Nephron progenitor cell (in vitro differentiated cells): ENCODE results near the gene FYB2.

Experiments
- DNase-seq: peaks from one replicate; pipeline ENCODE4 v3.0.0; 2021
- H3K27ac Mint-ChIP-seq: 2 replicates; pipeline ENCODE4 v1.8.0; 2021; ENCODE audit warnings: mild to moderate bottlenecking, moderate library complexity, mixed read lengths
- H3K27me3 Mint-ChIP-seq: 2 replicates; pipeline ENCODE4 v1.8.0; 2021; ENCODE audit warnings: mild to moderate bottlenecking, low read depth, mixed read lengths; ENCODE audit not compliant: poor library complexity
- H3K36me3 Mint-ChIP-seq: 2 replicates; pipeline ENCODE4 v1.8.0; 2021; ENCODE audit warnings: low read depth, mixed read lengths
- H3K4me1 Mint-ChIP-seq: 2 replicates; pipeline ENCODE4 v1.8.0; 2021; ENCODE audit warnings: mixed read lengths
- H3K4me3 Mint-ChIP-seq: 2 replicates; pipeline ENCODE4 v1.8.0; 2021; ENCODE audit warnings: mild to moderate bottlenecking, moderate library complexity, mixed read lengths
- H3K9me3 Mint-ChIP-seq: 2 replicates; pipeline ENCODE4 v1.8.0; 2021; ENCODE audit warnings: mild to moderate bottlenecking, moderate library complexity, mixed read lengths
- TF ChIP-seq, protein P1 (sequence below): fragments of 200-600 bp; sonication (generic); IDR thresholded peaks from 2 replicates; pipeline ENCODE4 v1.5.0; 2021; ENCODE audit warnings: antibody characterized with exemption

FYB2 gene

DNA sequence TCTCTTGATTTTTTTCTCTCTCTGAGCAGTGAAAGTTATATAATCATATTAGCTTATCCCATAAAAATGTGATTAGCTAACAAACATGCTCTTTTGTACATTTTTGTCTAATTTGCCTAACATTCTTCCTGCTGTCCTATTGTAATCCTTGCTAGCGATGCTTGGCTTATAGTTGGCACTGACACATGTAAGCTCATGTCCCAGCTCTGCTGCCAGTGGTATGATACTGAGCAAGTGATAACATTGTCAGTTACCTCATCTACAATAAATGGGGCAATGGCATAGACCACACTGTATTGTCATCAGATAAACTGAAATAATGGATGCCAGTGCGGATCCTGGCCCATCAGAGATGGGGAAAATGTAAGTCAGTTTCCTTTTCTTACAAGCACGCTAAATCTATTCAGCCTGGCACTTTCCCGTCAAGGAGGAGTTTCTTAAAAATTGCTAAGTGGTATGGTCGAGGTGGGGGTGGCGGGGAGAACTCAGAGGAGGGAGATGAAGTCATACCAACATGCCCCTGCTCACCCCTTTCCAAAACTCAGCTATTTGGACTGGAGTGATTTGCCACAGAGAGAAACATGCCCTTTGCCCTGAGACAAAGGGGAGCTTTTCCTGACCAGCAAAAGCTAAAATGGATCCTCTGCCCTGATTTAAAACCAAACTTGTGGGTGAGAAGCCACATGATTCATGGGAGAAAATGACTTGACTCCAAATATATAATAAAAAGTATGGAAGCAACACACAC is 1.3 kb downstream of the FYB2 start:
- peaks cover 46% of the 10 kb centered on the region for H3K4me1 Mint-ChIP-seq
- peaks cover 28% of the 10 kb centered on the region for H3K9me3 Mint-ChIP-seq
- peaks cover 11% of the 10 kb centered on the region for H3K36me3 Mint-ChIP-seq
- DNase-seq: no peak
- no peak overlapping the region for H3K4me3 Mint-ChIP-seq
- H3K27me3 Mint-ChIP-seq: peaks cover 23% of the 10 kb centered on the region
- TF ChIP-seq, protein P1, sequence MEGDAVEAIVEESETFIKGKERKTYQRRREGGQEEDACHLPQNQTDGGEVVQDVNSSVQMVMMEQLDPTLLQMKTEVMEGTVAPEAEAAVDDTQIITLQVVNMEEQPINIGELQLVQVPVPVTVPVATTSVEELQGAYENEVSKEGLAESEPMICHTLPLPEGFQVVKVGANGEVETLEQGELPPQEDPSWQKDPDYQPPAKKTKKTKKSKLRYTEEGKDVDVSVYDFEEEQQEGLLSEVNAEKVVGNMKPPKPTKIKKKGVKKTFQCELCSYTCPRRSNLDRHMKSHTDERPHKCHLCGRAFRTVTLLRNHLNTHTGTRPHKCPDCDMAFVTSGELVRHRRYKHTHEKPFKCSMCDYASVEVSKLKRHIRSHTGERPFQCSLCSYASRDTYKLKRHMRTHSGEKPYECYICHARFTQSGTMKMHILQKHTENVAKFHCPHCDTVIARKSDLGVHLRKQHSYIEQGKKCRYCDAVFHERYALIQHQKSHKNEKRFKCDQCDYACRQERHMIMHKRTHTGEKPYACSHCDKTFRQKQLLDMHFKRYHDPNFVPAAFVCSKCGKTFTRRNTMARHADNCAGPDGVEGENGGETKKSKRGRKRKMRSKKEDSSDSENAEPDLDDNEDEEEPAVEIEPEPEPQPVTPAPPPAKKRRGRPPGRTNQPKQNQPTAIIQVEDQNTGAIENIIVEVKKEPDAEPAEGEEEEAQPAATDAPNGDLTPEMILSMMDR: no peak
- H3K27ac Mint-ChIP-seq: peak overlapping the region; percentile 34

DNA sequence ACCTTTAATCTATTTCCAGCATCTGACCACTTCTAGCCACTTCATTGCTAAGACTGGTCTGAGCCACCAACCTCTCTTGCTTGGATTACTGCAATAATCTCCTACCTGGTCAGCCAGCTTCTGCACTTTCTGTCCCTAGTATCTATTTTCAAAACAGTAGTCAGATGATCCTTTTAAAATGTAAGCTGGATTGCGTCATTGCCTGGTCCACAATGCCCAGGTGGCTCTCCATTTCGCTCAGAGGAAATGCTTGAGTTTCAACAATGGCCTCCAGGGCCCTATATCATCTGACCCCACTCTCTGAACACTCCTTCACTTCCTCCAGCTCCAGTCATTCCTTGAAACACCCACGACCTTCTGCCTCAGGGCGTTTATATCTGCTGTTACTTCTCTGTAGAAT is 2.3 kb downstream of the FYB2 start:
- TF ChIP-seq, protein P1: no peak
- DNase-seq: no peak
- peaks cover 30% of the 10 kb centered on the region for H3K9me3 Mint-ChIP-seq
- H3K36me3 Mint-ChIP-seq: peaks cover 11% of the 10 kb centered on the region
- H3K4me3 Mint-ChIP-seq: no peak overlapping the region
- no peak overlapping the region for H3K27ac Mint-ChIP-seq
- peaks cover 56% of the 10 kb centered on the region for H3K4me1 Mint-ChIP-seq
- peaks cover 17% of the 10 kb centered on the region for H3K27me3 Mint-ChIP-seq

GRCh38 chr1:56816264-56816663 is 2.9 kb downstream of the FYB2 start:
- no peak overlapping the region for H3K4me3 Mint-ChIP-seq
- H3K27me3 Mint-ChIP-seq: peaks cover 13% of the 10 kb centered on the region
- no peak for DNase-seq
- peaks cover 11% of the 10 kb centered on the region for H3K36me3 Mint-ChIP-seq
- peaks cover 62% of the 10 kb centered on the region for H3K4me1 Mint-ChIP-seq
- TF ChIP-seq, protein P1: no peak
- H3K9me3 Mint-ChIP-seq: peaks cover 30% of the 10 kb centered on the region
- H3K27ac Mint-ChIP-seq: no peak overlapping the region

- peaks cover 30% of the 10 kb centered on the region for H3K9me3 Mint-ChIP-seq
- H3K4me3 Mint-ChIP-seq: no peak overlapping the region
- DNase-seq: no peak
- peaks cover 69% of the 10 kb centered on the region for H3K4me1 Mint-ChIP-seq
- peaks cover 8% of the 10 kb centered on the region for H3K27me3 Mint-ChIP-seq
- TF ChIP-seq, protein P1: no peak
- H3K36me3 Mint-ChIP-seq: peaks cover 11% of the 10 kb centered on the region
- no peak overlapping the region for H3K27ac Mint-ChIP-seq
These were observed 5.0 kb downstream of the FYB2 start for GRCh38 chr1:56814205-56814604.

GRCh38 chr1:56811331-56811730 is 7.9 kb downstream of the FYB2 start:
- Mint-ChIP-seq H3K27me3 (peaks cover 5% of the 10 kb centered on the region), H3K36me3 (peaks cover 11% of the 10 kb centered on the region), H3K4me3 (no peak overlapping the region), H3K9me3 (peaks cover 30% of the 10 kb centered on the region), H3K27ac (no peak overlapping the region), H3K4me1 (peaks cover 64% of the 10 kb centered on the region)
- DNase-seq: no peak
- TF ChIP-seq, protein P1: no peak

DNA sequence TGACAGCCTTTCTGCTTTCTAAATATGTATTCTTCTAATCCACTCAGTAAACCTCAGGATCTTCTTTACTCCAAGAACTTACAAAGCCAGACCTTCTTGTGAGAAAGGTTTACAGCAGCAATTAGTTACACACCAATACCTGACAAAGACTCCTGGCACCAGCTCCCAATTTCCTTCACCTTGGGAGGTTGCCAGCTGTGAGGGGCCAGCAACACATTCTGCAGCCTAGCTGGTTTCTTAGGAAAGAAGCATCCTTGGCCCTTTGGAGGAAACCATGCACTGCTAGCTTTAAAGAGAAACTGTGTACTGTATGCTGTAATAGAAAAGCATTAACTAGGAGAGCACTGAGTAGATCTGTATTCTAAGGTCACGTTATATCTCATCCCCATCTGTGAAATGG is 10.8 kb downstream of the FYB2 start:
- H3K27ac Mint-ChIP-seq: no peak overlapping the region
- peaks cover 3% of the 10 kb centered on the region for H3K27me3 Mint-ChIP-seq
- DNase-seq: no peak
- H3K9me3 Mint-ChIP-seq: peaks cover 20% of the 10 kb centered on the region
- H3K4me3 Mint-ChIP-seq: no peak overlapping the region
- peaks cover 10% of the 10 kb centered on the region for H3K36me3 Mint-ChIP-seq
- peaks cover 68% of the 10 kb centered on the region for H3K4me1 Mint-ChIP-seq
- TF ChIP-seq, protein P1: no peak
